ENCODE results near the gene RPL27. TPM values are rescaled to one million over a fixed set of nuclear protein-coding genes. Genes with fewer than 3 reads are reported as not detected.

Gene RPL27
- total RNA-seq, 2 donors from 2014 or later = 1,275 to 1,425 TPM

Other genes with a start within 250 kb of the RPL27 start
- gene RAMP2, start 237.2 kb upstream of the RPL27 start, total RNA-seq = not detected
- 10 to 100 TPM; 58.4 to 62.2 TPM for gene VPS25, start 225.0 kb upstream of the RPL27 start, total RNA-seq
- 1 to 10 TPM in 1 of 2 donors, under 1 TPM in 1; 0.56 to 1.7 TPM for gene WNK4, start 217.8 kb upstream of the RPL27 start, total RNA-seq
- 10 to 100 TPM; 14.8 to 32.7 TPM for gene COA3, start 199.7 kb upstream of the RPL27 start, total RNA-seq
- gene CNTD1, start 199.6 kb upstream of the RPL27 start, total RNA-seq = under 1 TPM in 1 of 2 donors, not detected in 1; 0.43 TPM
- gene BECN1, start 174.1 kb upstream of the RPL27 start, total RNA-seq = 10 to 100 TPM; 84.5 to 86.1 TPM
- 10 to 100 TPM; 79.1 to 95.5 TPM for gene PSME3, start 165.0 kb upstream of the RPL27 start, total RNA-seq
- 1 to 10 TPM; 3.6 to 6.1 TPM for gene AOC2, start 153.8 kb upstream of the RPL27 start, total RNA-seq
- 1 to 10 TPM; 3.0 to 5.0 TPM for gene AOC3, start 147.2 kb upstream of the RPL27 start, total RNA-seq
- not detected for gene G6PC1, start 97.6 kb upstream of the RPL27 start, total RNA-seq
- 10 to 100 TPM; 51.0 to 63.2 TPM for gene AARSD1, start 34.0 kb upstream of the RPL27 start, total RNA-seq
- 1 to 10 TPM; 1.1 to 3.6 TPM for gene PTGES3L, start 18.3 kb upstream of the RPL27 start, total RNA-seq
- 10 to 100 TPM; 10.7 to 15.2 TPM for gene RUNDC1, start 17.9 kb upstream of the RPL27 start, total RNA-seq
- gene IFI35, start 8.4 kb downstream of the RPL27 start, total RNA-seq = 10 to 100 TPM; 33.3 to 62.3 TPM
- gene VAT1, start 24.0 kb downstream of the RPL27 start, total RNA-seq = 10 to 100 TPM; 28.3 to 35.7 TPM
- gene RND2, start 26.8 kb downstream of the RPL27 start, total RNA-seq = not detected
- gene BRCA1, start 126.9 kb downstream of the RPL27 start, total RNA-seq = 100 to 1,000 TPM in 1 of 2 donors, 10 to 100 TPM in 1; 74.0 to 126 TPM
- gene NBR1, start 172.8 kb downstream of the RPL27 start, total RNA-seq = 10 to 100 TPM; 56.7 to 89.2 TPM
- gene TMEM106A, start 213.5 kb downstream of the RPL27 start, total RNA-seq = 10 to 100 TPM; 11.9 to 17.0 TPM
- gene CCDC200, start 230.2 kb downstream of the RPL27 start, total RNA-seq = under 1 TPM in 1 of 2 donors, not detected in 1; 0.48 TPM
- gene RNU2-1, start 235.6 kb downstream of the RPL27 start, total RNA-seq = 1,000 to 10,000 TPM; 5,470 to 5,569 TPM